ENCODE results near the gene SLF1.

DNA sequence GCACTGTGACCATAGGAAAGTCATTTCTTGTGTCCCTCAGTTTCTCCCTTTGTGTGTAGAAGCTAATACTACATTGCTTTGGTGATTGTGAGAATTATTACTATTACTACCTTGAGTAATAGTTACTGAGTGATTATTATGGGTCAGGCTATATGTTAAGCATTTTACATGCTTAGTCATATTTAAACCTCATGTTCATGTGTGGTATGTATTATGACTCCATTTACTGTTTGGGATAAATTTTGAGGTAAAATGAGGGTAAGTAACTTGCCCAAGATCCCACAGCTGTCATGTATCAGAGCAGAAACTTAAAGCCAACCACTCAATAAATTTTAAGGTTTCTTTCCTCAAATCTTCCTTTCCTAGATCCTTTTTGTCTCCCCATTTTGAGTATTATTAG is 28.3 kb downstream of the SLF1 start:
- no peak for TF ChIP-seq EZH2 (IDR thresholded peaks at IDR 0.05; ENCODE audit: borderline replicate concordance, low read length)
- TF ChIP-seq, protein P1, sequence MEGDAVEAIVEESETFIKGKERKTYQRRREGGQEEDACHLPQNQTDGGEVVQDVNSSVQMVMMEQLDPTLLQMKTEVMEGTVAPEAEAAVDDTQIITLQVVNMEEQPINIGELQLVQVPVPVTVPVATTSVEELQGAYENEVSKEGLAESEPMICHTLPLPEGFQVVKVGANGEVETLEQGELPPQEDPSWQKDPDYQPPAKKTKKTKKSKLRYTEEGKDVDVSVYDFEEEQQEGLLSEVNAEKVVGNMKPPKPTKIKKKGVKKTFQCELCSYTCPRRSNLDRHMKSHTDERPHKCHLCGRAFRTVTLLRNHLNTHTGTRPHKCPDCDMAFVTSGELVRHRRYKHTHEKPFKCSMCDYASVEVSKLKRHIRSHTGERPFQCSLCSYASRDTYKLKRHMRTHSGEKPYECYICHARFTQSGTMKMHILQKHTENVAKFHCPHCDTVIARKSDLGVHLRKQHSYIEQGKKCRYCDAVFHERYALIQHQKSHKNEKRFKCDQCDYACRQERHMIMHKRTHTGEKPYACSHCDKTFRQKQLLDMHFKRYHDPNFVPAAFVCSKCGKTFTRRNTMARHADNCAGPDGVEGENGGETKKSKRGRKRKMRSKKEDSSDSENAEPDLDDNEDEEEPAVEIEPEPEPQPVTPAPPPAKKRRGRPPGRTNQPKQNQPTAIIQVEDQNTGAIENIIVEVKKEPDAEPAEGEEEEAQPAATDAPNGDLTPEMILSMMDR (conservative IDR thresholded peaks at IDR 0.05 in 1 of 2, IDR thresholded peaks at IDR 0.05 in 1 of 2; ENCODE audit: extremely low read depth in 1 of 2, insufficient read depth in 1 of 2, low read depth in 1 of 2, low read length in 2 of 2), result no peak

All from mammary epithelial cell (primary cell).